HG03442 (cell line): ENCODE results near the gene TCEAL9.
"Not testable (repeated sequence)": the region's sequence is repeated elsewhere in the genome, so short reads cannot be mapped to it uniquely, and the experiment has no call there.

ENCODE experiments used
- ATAC-seq: cut with Tn5 transposase; IDR thresholded peaks from one replicate; pipeline ENCODE4 v1.9.1; 2021; ENCODE audit warnings: mild to moderate bottlenecking, moderate library complexity; ENCODE audit not compliant: unreplicated experiment

The TCEAL9 gene

GRCh38 chrX:103372886-103373285, 16.6 kb downstream of the TCEAL9 start:
- ATAC-seq, result no peak

DNA sequence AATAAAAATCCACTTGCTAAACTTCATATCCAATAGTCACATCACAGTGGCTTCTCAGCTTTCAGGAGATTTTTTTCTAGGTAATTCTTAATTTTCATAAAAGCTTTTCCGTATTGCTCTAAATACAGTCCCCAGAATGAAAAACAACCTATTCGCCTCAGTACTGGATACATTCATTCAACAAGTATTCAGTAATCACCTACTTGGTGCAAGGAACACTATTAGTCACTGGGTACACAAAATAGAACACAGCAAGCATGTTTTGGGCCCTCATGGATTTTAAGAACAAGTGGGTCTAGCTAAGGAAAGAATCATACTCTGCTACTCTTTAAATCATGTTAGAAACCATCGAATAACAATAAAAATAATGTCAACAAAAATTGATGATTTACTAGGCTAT, 17.3 kb downstream of the TCEAL9 start:
- ATAC-seq, result no peak

GRCh38 chrX:103376118-103376978, 20.0 kb downstream of the TCEAL9 start, which contains the start of gene BEX3:
Gene BEX3, plus strand, starts transcription at chrX:103376538. Its CDS starts 984 bp downstream, at chrX:103377522.
- no peak for ATAC-seq

GRCh38 chrX:103376979-103377324, 20.6 kb downstream of the TCEAL9 start:
- no peak for ATAC-seq

GRCh38 chrX:103378990-103379389, 22.7 kb downstream of the TCEAL9 start:
- no peak for ATAC-seq

DNA sequence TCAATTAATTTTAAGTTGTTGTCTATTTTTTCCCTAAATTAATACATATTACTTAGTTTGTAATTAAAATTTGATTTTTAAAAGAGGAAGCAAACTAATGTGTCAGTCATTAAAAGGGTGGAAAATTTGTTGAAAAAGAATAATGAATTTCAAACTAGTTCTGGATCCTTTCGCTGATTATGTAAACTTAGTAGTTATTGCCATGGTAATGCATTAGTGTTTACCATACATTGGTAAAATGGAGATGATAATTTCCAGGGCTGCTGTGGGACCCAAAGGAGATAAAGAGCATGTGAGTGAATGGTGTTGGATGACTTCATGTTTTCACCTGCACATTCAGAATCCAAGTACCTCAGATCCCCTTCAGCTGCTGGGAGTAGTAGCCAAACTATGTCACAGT, 26.6 kb downstream of the TCEAL9 start:
- ATAC-seq, result no peak

DNA sequence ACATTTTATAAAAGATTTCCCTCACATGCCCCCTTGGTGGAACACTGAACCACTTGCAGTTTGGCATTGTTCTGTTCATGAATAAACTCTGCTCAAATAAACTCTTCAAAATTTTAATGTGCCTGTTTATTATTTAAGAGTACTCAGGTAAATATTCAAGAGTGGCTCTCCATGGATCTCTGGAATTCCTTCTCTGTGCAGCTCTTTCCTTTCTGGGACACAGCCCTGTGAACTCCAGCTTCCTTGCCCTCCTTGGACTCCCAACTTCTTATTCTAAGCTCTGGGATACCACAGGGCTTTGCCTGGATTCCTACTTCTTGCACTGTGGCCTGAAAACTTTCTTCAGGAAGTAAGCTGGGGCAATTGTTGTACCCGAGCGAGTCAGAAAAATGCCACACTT, 28.4 kb downstream of the TCEAL9 start:
- ATAC-seq, result no peak

- not testable (repeated sequence) for ATAC-seq
Measured at GRCh38 chrX:103385283-103385830, 29.1 kb downstream of the TCEAL9 start.

GRCh38 chrX:103386332-103386731, 30.0 kb downstream of the TCEAL9 start:
- ATAC-seq, result no peak

DNA sequence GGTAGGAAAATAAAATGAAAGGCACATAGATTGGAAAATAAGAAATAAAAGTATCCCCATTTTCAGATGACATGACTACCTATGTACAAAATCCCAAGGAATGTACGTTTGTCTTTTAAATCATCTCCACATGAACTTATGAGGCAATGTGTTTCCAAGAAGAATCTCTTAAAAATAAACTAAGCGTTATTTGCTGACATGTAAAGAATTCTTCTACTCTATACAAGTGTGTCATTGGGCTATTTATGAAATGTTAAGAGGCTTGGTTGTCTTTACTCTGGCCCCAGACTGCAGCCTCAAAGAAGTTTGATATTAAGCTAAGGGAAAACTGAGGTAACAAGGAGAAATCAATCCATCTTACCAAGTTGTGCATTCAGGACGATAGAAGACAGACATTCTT, 37.2 kb downstream of the TCEAL9 start:
- no peak for ATAC-seq

- ATAC-seq, result no peak
Measured at GRCh38 chrX:103396186-103396585, 39.9 kb downstream of the TCEAL9 start.

DNA sequence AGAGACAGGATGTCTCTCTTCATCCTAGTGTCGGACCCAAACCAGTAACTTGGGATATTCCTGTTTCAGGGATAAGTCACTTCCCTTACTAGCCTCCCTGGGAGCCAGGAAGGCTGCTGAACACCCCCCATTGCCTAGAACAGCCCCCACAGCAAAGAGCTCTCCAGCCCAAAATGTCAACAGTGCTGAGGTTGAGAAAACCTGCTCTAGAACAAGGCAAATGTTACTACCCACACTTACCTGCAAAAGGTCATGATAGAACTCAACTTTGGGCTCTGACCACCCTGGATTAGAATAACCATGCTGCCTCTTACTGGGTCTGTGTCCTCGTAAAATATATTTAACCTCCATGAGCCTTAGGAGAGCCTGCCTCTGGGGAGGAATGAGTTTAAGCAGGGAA, 40.4 kb downstream of the TCEAL9 start:
- ATAC-seq, result no peak

- ATAC-seq, result no peak
Measured at GRCh38 chrX:103397707-103398106, 41.4 kb downstream of the TCEAL9 start.

DNA sequence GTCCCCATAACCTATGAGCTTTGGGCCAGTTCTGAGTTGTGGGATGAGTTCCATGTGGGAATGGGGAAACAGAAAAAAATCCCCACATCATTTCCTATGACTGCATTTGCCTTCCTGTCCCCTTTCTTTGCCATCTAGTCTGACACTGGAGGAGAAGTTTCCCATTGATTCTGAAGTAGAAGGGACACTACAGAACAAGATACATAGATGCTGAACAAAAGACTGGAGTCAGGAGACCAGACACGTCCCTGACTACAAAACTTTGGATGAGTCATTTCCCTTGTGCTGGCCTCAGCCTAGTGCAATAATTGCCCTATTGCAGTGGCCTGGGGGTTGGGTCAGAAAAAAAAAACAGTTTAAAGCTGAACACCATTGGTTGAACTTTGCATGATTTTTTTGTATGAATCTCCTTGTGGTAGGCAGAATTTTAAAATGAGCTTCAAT, 42.1 kb downstream of the TCEAL9 start:
- ATAC-seq, result no peak

DNA sequence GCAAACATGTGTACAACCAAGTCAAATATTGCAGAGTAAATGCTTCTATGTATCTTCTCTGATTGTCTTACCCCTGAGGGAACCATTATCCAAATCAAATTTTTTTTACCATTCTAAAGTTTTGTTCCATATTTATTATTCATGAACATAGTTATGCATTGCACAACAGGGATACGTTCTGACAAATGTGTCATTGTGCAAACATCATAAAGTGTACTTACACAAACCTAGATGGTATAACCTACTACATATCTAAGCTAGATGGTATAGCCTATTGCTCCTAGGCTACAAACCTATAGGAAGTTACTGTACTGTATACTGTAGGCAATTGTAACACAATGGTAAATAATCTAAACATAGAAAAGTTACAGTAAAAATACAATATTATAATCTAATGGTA, 43.4 kb downstream of the TCEAL9 start:
- no peak for ATAC-seq

- ATAC-seq, result no peak
Measured at GRCh38 chrX:103400931-103401330, 44.6 kb downstream of the TCEAL9 start.

DNA sequence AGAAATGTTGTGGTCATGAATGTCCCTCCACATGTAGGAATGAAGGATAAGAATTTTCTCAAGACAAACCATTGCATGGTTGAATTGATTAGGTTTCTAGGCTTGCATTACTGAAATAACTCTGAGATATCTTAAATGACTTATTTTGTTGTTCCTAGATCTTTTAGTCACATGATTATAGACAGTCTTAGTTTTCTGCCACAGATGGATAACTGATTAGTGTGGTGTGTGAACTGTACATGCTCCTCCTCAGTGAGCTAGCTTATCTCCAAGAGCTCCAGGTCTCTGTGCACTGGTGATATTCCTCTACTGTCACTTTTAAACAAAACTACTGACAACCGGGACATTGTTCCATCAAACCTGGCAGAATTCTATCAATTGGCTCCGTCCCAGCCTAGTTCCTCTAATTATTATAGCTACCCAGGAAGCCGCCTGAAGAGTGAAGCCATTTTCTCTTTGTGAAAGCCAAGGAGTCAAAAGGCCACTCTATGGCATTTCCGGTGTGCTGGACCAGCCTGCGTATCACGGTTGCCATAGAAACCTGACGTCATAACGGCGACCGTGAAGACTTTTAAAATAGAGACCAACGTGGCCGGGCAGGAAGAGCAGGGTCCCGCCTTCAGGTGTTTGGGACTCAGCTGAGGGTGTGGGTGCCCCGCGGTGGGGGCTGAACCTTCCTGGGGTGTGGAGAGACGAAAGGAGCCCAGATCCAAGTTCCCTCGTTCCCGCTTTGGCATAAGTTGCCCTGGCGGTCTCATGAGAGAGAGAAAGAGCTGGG, 48.1 kb downstream of the TCEAL9 start:
- peak; percentile 97 for ATAC-seq

DNA sequence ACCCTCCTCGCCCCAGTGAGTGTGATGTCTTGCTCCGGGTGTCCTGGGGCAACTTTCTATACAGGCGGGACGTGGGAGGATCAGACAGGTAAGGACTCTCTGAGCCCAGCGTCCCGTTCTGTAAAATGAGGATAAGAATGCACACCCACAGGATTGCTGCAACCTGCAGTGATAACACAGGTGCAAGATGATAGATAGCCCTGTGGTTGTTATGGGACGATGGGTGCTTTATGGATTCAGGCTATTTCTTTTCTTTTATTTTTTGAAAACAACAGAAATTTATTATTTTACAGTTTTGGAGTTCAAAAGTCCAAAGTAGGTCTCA, 48.7 kb downstream of the TCEAL9 start:
- ATAC-seq, result peak; percentile 29

- ATAC-seq, result no peak
Measured at GRCh38 chrX:103406256-103406655, 50.0 kb downstream of the TCEAL9 start.

- ATAC-seq, result no peak
Measured at GRCh38 chrX:103407776-103408175, 51.5 kb downstream of the TCEAL9 start.
